Inflammatory macrophage treated with lipopolysaccharide for 4 hours (primary cell): ENCODE results near the gene TSPAN4.
A peak's percentile ranks its signal among the peaks of the same experiment; 100 is the strongest.

ENCODE experiments used
- DNase-seq: peaks from one replicate; pipeline ENCODE4 v3.0.0-alpha.2; 2020

TSPAN4 gene

DNA sequence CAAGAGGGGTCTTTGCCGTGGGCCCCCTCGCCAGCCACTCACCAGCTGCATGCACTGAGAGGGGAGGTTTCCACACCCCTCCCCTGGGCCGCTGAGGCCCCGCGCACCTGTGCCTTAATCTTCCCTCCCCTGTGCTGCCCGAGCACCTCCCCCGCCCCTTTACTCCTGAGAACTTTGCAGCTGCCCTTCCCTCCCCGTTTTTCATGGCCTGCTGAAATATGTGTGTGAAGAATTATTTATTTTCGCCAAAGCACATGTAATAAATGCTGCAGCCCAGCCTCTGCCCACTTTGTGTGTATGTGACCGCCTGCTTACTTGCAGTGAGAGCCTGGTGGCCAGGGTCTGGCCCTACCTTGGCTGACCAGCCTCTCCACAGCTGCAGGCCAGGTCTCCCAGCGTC is 17.7 kb upstream of the TSPAN4 start:
- no peak for DNase-seq

DNA sequence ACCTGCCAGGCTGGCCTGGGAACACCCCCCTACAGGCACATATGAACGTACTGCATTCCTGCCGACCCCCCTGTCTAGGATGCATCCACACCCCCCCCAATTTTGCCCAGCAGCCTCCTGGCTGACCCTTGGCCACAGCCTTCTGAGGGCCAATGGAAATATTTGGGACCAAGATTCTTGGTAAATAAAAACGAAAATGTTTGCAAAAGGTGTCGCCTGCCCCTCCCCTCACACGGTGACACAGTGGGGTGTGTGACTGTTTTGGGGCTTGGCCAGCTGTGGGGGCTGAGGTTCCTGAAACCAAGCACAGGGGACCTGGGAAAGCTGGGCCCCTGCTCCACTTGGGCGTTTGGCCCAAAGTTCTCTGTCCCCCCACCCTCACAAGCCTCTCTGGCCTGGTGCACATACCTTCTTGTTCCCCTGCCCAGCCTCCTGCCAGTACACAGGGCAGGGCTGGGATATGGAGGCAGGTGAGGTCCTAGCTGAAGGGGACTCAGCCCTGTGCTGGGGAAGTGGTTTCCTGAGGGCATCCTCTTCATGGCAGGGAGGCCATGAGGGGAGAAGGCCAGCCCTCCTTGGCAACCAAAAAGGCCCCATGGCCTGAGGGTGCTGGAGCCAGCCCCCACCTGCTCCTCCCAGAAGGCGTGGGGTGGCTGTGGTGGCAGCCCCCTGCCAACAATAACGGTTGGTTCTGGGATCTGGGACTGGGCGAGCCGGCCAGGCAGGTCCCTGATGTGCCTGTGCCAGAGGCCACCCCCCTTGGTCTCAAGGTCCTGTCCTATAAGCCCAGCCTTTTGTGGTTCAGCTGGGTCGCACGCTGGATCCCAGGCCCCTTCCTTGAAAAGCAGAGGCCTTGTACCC is 17.1 kb upstream of the TSPAN4 start:
- no peak for DNase-seq

DNA sequence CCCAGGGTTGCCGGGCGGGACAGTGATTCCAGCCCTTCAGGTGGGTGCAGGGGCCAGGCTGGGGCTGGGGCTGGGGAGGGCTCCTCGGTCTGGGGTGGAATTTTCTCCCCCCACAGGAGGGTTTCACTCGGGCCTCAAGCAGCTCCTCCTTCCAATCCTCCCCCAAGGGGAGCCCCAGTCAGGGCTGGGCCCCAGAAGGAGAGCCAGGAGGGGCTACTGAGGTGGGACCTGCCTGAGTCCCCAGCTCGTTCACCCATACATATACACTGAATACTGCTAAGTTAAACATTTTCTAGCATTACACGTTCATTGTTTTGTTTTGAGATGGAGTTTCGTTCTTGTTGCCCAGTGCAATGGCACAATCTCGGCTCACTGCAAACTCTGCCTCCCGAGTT is 16.4 kb upstream of the TSPAN4 start:
- no peak for DNase-seq

DNA sequence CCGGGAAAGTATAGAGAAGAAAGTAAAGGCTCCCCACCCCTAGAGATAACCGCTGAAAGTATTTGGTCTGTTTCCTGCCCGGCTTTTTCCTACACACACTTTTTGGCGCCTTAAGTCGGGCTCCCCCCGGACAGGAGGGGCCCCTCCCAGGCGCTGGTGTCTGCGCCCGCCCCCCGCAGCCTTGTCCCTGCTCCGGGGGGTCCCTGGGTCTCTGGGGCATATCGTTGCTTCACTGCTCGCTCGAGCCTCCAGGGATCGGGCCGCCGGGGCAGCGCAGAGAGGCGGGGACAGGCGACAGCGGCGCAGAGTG is 15.9 kb upstream of the TSPAN4 start:
- DNase-seq: no peak

DNA sequence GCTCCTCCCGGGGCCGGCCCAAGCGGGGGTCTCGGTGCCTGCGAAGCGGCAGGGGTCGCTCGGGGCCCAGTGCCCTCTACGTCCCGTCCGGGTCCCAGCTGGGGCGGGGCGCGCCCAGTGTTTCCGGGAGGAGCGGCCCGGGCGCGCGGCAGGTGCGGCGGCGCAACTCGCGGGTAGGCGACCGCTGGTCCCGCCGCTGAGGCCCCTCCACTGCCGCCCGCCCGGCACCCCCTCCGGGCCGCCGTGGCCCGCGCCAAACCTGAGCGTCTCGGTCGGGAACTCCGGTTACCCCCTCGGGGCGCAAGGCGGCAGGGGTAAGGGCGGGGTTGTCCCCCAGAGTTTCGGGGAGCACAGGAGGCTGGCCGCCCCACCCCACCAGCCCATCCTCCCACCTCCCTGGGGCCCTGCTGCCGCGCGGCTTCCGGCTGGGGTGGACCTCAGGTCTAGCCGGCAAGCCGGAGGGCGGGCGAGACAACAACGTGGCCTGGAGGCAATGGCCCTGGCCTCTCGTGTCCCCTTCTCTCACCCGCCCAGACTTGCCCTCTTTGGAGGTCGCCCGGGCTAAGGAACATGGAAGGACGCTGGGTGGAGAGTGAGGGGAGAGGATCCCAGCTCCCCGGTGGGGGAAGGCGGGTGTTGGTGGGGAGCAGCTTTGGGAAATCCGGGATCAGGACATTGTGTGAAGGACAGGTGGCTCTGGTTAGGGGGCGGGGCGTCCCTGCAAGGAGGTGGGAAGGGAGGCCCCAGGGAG is 15.3 kb upstream of the TSPAN4 start:
- no peak for DNase-seq

GRCh38 chr11:827897-828192 is 14.8 kb upstream of the TSPAN4 start, which contains the start of gene CRACR2B:
TSS of gene CRACR2B (plus strand) at chr11:827919. CDS start at chr11:828608, 689 bp downstream.
- DNase-seq: no peak

GRCh38 chr11:828506-829175 is 14.0 kb upstream of the TSPAN4 start:
- no peak for DNase-seq

- no peak for DNase-seq
Measured at GRCh38 chr11:829176-829846, 13.3 kb upstream of the TSPAN4 start.

DNA sequence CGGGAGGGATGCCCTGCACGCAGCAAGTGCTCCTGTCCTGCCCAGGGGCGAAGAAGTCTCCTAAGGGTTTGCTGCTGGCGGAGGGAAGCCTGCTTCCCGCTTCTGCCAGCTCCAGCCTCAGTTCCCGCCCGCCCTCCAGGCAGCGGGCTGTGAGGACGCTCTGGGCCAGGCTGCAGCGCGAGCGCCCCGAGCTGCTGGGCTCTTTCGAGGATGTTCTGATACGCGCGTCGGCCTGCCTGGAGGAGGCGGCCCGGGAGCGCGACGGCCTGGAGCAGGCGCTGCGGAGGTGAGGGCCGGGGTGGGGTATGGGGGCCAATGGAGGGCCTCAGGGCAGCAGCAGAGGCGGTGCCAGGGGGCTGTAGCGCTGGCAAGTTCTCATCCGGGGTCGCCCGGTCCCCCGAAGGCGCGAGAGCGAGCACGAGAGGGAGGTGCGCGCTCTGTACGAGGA is 12.8 kb upstream of the TSPAN4 start:
- DNase-seq: no peak

DNA sequence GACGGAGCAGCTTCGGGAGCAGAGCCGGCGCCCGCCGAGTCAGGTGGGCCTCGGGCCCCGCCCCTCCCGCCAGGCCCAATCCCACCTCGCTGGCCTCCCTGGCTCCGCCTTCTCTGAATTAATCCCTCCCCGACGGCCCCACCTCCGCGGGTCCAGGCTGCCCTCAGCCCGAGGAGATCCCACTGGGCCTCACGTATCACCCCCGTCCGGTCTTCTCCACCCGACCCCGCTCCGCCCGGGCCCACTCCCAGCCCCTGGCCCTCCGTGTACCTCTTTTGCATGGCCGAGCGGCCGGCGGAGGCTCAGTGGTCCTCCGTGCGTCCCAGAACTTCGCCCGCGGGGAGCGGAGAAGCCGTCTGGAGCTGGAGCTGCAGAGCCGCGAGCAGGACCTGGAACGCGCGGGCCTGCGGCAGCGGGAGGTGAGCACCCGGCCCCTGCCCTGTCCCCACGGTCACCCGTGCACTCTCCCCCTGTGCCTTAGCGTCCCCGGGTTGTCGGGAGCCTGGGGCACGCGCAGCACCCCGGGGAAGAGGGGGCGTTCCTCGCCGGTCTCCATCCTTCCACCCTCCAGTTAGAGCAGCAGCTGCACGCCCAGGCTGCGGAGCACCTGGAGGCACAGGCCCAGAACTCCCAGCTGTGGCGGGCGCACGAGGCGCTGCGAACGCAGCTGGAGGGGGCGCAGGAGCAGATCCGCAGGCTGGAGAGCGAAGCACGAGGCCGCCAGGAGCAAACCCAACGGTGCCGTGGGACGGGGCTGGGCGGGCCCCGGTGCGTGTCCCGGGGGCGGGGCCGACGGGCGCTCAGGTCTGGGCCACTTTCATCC is 12.1 kb upstream of the TSPAN4 start:
- DNase-seq: no peak

DNA sequence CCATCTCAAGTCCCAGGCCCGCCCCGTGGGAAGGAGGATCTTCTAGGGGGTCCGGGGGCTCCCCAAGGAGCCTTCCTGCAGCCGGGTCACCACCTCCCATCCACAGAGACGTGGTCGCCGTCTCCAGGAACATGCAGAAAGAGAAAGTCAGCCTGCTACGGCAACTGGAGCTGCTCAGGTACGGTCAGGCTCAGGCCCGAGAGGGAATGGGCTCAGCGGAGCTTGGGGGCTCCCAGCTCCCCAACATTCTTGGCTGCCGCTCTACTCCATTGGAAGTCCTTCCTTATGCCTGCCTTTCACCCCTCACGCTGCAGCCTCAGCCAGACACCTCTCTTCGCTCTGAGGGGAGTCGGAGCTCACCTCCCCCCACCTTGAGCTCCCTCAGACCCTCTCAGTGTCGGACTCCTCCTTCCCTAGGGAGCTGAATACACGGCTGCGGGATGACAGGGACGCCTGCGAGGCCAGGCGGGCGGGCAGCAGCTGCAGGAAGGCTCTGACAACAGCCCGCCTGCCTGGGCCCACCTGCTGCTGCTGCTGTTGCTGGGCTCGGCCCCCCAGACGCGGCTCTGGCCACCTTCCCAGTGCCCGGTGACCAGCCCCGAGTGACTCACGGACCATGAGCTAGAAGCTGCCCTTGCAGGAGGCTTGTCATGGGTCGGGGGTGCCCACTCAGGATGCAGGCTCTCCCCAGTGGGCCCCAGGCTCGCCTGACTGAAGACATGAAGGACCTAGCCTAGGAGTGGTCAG is 11.4 kb upstream of the TSPAN4 start:
- no peak for DNase-seq

DNA sequence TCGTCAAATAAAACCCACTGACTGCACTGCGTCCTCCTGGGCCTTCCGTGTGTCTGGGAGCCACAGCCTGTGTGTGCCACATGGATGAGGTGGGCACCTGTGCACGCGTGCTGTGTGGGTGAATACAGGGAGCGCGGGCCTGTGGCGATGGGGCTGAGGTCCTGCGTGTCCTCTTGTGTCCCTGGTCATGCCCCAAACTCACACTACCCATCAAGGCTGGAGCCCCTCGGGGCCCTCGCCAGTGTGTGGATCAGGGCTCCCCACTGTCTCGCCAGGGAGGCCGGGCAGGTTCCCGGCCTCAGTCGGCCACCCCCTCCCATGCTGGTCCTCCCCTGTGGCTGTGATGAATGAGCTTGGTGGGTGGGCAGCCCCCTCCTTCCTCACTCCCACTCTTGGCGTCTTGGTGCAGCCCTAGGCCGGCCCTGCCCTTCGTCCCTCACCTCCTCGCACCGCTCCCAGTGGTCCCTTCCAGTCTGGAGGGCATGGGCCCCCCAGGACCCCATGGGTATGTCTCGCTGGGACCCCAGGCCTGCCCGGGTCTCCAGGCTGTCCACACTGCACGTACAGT is 10.6 kb upstream of the TSPAN4 start:
- DNase-seq: no peak

DNA sequence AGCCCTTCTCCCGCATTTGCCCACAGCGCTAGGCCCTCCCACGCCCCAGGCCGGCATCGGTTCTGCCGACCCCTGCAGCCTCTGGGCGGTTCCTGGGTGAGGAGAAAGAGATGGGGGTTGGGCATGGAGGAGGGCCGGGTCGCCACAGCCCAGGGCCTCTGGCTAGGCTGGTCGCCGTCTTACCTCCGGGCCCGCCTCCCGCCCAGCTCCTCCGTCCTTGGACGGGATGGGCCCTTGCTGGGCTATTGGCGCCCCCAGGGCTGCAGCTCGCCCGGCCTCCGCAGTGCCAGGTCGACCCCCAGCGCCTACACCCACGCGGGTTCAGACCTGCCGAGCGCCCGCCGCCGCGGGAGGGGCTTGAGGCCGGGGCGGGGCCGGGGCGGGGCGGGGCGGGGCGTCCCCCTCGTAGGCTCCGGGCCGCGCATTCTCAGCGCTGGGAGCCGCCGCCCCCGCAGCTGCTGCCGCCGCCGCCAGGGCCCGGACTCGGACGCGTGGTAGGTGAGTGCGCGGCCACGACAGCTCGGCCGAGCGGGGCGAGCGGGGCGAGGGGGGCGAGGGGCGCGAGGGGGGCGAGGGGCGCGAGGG is 10.0 kb upstream of the TSPAN4 start, which contains the start of gene CD151:
Gene CD151, plus strand, starts transcription at position 424 of the 585 bp plus-strand sequence. CDS start 3,118 bp downstream, outside the sequence.
- DNase-seq: peak; percentile 62

- DNase-seq: peak; percentile 62
Measured at GRCh38 chr11:833114-833791, 9.4 kb upstream of the TSPAN4 start.

- DNase-seq: no peak
Measured at GRCh38 chr11:833849-834311, 8.8 kb upstream of the TSPAN4 start.

GRCh38 chr11:834371-835316 is 8.0 kb upstream of the TSPAN4 start:
- DNase-seq: peak; percentile 49

- no peak for DNase-seq
Measured at GRCh38 chr11:836274-836673, 6.4 kb upstream of the TSPAN4 start.

DNA sequence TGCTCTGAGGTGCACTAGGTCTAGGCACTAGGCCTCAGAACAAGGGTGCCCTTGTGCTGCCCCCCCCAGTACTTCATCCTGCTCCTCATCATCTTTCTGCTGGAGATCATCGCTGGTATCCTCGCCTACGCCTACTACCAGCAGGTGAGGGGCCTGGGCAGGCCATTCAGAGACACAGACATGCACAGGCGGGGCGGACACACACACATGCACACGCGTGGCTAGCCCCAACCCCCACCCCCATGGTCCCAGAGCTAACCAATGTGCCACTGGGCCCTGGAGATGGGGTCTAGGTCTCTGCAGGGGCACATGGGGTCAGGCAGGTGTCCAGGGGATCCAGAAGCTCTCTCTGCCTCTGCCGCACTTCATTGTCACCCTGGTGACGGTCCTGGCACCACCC is 6.0 kb upstream of the TSPAN4 start:
- DNase-seq: no peak
